ENCODE results near the gene ZBTB32.
"Not testable (repeated sequence)": the region's sequence is repeated elsewhere in the genome, so short reads cannot be mapped to it uniquely, and the experiment has no call there.

Gene ZBTB32

DNA sequence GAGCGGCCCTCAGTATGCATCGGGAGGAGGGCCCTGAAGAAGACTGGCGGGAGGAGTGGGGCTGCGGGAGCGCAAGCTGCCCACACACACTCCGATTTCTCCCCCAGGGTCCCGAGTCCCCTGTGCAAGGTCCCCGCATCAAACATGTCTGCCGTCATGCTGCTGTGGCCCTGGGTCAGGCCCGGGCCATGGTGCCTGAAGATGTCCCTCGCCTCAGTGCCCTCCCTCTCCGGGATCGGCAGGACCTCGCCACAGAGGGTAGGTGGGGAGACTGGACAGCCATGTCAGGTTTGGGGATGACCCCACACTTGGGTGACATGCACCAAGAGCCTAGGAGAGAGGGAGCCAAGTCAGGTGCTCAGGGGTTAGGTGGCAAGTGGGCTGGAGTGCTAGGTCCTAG lies 18.1 kb downstream of the ZBTB32 start:
- no peak for DNase-seq

GRCh38 chr19:35722897-35723296 lies 18.5 kb downstream of the ZBTB32 start:
- DNase-seq, result no peak

GRCh38 chr19:35723671-35724070 lies 19.3 kb downstream of the ZBTB32 start:
- no peak for DNase-seq

- DNase-seq, result not testable (repeated sequence)
Observed at GRCh38 chr19:35724132-35724531, 19.8 kb downstream of the ZBTB32 start.

DNA sequence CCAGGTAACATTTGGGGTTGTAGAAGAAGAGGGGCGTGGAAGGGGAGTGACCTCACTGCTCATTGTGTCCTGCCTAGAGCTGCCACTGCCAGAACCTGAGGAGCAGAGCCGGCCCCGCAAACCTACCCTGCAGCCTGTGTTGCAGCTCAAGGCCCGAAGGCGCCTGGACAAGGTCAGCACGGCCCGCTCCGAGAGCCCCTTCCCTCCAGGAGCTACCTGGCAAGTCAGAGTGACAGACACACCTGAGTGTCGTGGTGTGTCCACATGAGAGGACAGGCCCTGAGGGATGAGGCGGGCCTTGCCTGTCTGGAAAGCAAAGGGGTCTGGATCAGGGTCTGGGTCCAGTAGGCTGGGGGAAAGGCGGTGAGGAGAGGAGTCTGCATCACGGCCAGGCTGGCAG lies 20.2 kb downstream of the ZBTB32 start:
- no peak for DNase-seq

DNA sequence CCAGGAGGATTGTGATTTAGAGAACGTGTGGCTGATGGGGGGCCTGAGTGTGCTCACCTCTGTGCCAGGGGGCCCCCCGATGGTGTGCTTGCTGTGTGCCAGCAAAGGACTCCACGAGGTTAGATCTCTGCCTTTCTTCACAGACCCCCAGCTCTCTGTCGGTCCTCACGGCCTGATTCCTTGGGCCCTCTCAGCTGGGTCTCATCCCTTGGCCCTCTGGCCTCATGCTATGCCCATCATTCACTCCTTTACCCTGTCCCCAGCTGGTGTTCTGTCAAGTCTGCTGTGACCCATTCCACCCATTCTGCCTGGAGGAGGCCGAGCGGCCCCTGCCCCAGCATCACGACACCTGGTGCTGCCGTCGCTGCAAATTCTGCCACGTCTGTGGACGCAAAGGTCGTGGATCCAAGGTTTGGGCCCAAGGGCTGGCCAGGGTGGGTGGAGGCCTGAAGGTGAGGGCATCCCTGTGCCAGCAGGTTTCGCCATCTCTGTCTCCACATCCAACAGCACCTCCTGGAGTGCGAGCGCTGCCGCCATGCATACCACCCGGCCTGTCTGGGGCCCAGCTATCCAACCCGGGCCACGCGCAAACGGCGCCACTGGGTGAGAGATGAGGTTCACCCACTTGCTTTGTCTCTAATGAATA lies 21.0 kb downstream of the ZBTB32 start:
- DNase-seq, result no peak

- no peak for DNase-seq
Observed at GRCh38 chr19:35727053-35727955, 22.9 kb downstream of the ZBTB32 start.

GRCh38 chr19:35727956-35728706 lies 23.8 kb downstream of the ZBTB32 start:
- no peak for DNase-seq

- no peak for DNase-seq
Observed at GRCh38 chr19:35729021-35729420, 24.7 kb downstream of the ZBTB32 start.

GRCh38 chr19:35729763-35730162 lies 25.4 kb downstream of the ZBTB32 start:
- no peak for DNase-seq

GRCh38 chr19:35730326-35730725 lies 26.0 kb downstream of the ZBTB32 start:
- DNase-seq, result no peak

- DNase-seq, result no peak
Observed at GRCh38 chr19:35731353-35731752, 27.0 kb downstream of the ZBTB32 start.

- no peak for DNase-seq
Observed at GRCh38 chr19:35731779-35732405, 27.5 kb downstream of the ZBTB32 start.

DNA sequence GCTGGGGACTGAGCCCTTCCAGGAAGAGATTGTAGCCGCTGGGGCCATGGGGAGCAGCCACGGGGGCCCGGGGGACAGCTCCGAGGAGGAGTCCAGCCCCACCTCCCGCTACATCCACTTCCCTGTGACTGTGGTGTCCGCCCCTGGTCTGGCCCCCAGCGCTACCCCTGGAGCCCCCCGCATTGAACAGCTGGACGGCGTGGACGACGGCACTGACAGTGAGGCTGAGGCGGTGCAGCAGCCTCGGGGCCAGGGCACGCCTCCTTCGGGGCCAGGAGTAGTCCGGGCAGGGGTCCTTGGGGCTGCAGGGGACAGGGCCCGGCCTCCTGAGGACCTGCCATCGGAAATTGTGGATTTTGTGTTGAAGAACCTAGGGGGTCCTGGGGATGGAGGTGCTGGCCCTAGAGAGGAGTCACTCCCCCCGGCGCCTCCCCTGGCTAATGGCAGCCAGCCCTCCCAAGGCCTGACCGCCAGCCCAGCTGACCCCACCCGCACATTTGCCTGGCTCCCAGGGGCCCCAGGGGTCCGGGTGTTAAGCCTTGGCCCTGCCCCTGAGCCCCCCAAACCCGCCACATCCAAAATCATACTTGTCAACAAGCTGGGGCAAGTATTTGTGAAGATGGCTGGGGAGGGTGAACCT lies 28.3 kb downstream of the ZBTB32 start:
- no peak for DNase-seq

DNA sequence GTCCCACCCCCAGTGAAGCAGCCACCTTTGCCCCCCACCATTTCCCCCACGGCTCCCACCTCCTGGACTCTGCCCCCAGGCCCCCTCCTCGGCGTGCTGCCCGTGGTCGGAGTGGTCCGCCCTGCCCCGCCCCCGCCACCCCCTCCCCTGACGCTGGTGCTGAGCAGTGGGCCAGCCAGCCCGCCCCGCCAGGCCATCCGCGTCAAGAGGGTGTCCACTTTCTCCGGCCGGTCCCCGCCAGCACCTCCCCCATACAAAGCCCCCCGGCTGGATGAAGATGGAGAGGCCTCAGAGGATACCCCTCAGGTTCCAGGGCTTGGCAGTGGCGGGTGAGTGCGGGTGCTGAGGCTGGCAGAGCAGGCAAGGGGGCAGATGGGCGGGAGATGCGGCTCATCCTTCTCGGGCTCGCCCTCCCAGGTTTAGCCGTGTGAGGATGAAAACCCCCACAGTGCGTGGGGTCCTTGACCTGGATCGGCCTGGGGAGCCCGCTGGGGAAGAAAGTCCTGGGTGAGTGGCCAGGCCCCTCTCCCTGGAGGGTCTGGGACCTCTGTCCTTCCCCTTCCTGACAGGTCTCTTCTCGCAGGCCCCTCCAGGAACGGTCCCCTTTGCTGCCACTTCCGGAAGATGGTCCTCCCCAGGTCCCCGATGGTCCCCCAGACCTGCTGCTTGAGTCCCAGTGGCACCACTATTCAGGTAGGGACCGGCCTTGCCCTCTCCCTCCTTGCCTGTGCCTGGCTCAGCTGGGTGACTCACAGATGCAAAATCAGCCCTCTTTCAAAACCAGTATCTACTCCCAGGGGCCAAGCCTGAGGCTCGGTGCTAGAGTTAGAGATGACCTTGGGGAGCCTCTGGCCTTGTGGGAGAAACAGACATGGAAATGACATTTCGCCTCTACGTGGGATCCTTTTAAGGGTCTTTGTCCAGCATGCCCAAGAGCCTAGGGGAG lies 29.1 kb downstream of the ZBTB32 start:
- DNase-seq, result no peak

DNA sequence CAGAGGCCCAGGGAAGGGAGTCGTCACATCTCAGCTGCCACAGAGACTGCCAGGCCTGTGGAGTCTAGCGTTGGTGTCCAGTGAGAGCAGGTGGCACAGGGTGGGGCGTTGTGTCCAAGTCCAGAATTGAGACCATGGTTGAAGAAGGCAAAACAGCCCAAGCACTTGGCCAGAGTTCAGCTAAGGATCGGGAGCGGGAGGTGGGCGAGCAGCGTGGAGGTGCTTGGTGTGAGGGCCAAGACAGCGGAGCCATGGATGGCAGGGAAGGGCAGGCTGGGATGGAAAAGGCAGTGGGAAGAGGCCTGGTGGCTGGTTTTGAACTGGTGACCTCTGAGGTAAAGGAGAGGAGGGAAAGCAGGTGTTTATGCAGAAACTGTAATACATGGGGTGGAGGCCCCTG lies 29.9 kb downstream of the ZBTB32 start:
- no peak for DNase-seq

GRCh38 chr19:35734889-35735288 lies 30.5 kb downstream of the ZBTB32 start:
- DNase-seq, result no peak

DNA sequence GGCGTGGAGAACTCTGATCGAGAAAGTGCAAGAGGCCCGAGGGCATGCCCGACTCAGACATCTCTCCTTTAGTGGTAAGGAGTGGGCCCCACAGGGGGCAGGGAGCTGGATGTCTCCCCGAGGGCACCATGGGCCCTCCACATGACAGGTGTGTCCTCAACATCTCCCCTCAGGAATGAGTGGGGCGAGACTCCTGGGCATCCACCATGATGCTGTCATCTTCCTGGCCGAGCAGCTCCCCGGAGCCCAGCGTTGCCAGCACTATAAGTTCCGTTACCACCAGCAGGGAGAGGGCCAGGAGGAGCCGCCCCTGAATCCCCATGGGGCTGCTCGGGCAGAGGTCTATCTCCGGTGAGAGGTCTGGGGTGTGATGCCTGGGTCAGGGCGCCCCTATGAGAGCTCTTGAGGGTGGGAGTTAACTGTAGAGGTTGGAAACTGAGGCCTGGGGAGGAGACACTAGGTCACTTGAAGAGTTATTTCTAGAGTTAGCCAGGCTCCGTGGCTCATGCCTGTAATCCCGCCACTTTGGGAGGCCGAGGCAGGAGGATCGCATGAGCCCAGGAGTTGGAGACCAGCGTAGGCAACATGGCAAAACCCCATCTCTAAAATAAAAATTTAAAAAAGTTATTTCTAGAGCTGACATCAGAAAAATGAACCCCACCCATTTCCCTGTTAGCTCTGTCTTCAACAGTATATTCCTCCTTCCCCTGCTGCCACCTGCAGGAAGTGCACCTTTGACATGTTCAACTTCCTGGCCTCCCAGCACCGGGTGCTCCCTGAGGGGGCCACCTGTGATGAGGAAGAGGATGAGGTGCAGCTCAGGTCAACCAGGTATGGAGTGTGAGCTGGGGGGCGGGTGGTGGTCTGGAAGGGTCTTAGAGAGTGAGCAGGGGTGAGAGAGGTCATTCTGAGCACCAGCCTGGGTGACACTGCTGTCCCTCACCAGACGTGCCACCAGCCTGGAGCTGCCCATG lies 32.8 kb downstream of the ZBTB32 start:
- no peak for DNase-seq

DNA sequence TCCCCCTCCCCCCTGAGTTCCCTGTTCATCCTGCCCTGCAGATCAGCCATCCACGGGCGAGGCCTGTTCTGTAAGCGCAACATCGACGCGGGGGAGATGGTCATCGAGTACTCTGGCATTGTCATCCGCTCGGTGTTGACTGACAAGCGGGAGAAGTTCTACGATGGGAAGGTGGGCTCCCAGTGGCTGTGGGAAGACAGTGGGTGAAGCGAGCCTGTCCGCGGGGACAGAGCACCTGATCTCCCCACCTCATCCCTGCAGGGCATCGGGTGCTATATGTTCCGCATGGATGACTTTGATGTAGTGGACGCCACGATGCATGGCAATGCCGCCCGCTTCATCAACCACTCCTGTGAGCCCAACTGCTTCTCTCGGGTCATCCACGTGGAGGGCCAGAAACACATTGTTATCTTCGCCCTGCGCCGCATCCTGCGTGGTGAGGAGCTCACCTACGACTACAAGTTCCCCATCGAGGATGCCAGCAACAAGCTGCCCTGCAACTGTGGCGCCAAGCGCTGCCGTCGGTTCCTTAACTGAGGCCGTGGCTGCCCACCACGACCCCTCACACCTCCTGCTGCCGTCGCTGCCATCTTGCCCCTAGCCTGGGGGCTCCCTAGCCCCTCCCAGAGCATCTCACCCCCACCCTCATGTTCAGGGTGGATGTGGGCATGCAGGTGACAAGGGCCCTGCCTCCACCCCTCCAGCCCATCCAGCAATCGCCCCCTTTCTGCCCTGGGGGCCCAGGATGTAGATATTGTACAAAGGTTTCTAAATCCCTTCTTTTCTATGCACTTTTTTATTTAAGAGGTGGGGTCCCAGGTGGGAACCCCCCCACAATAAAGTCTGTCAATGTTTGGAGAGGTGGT lies 33.9 kb downstream of the ZBTB32 start:
- no peak for DNase-seq

Measured in T-helper 9 cell (primary cell).